HL-60/S4 treated with retinoic acid at 250 ng/mL for 4 days and 3 days (cell line): Measurements from ENCODE around the gene ADAMTSL4.

Experiments used
- in situ Hi-C: fragments of 300-500 bp; cut with MboI; formaldehyde crosslinking; loops from 2 replicates; pipeline ENCODE4 v1.7.0; 2022; ENCODE audit warnings: low sequenced_read_pairs

Gene ADAMTSL4

GRCh38 chr1:150554086-150554452 is 4.9 kb downstream of the ADAMTSL4 start:
- in situ Hi-C loops = loop anchor here (10.0 kb wide), 1 partner anchor 299 kb away; the partner anchor contains the start of gene CA14

- in situ Hi-C loops = loop anchor here (10.0 kb wide), 1 partner anchor 301 kb away; the partner anchor contains the start of gene CA14
Observed at GRCh38 chr1:150555198-150555970, 6.2 kb downstream of the ADAMTSL4 start.

- in situ Hi-C loops = loop anchor here (10.0 kb wide), 1 partner anchor 301 kb away; the partner anchor contains the start of gene CA14
Observed at GRCh38 chr1:150555971-150556865, 7.0 kb downstream of the ADAMTSL4 start.

GRCh38 chr1:150557065-150557600 is 7.9 kb downstream of the ADAMTSL4 start:
- in situ Hi-C loops = loop anchor here (10.0 kb wide), 1 partner anchor 302 kb away; the partner anchor contains the start of gene CA14

- in situ Hi-C loops = loop anchor here (10.0 kb wide), 1 partner anchor 303 kb away; the partner anchor contains the start of gene CA14
Observed at GRCh38 chr1:150557813-150558212, 8.6 kb downstream of the ADAMTSL4 start.

GRCh38 chr1:150558303-150558704 is 9.1 kb downstream of the ADAMTSL4 start:
- in situ Hi-C loops = loop anchor here (10.0 kb wide), 1 partner anchor 304 kb away; the partner anchor contains the start of gene CA14

- in situ Hi-C loops = loop anchor here (10.0 kb wide), 1 partner anchor 304 kb away; the partner anchor contains the start of gene CA14
Observed at GRCh38 chr1:150558761-150559655, 9.8 kb downstream of the ADAMTSL4 start.

GRCh38 chr1:150559656-150560010 is 10.4 kb downstream of the ADAMTSL4 start:
- in situ Hi-C loops = loop anchor here (10.0 kb wide), 2 partner anchors 65 to 305 kb away; partner anchors contain the start of genes CA14 and ENSA

- in situ Hi-C loops = loop anchor here (10.0 kb wide), 1 partner anchor 65 kb away; the partner anchor contains the start of gene ENSA
Observed at GRCh38 chr1:150560011-150560438, 10.8 kb downstream of the ADAMTSL4 start.

GRCh38 chr1:150560576-150561253 is 11.5 kb downstream of the ADAMTSL4 start:
- in situ Hi-C loops = loop anchor here (10.0 kb wide), 1 partner anchor 64 kb away; the partner anchor contains the start of gene ENSA

- in situ Hi-C loops = loop anchor here (10.0 kb wide), 1 partner anchor 63 kb away; the partner anchor contains the start of gene ENSA
Observed at GRCh38 chr1:150561254-150561973, 12.2 kb downstream of the ADAMTSL4 start.

GRCh38 chr1:150561974-150562445 is 12.8 kb downstream of the ADAMTSL4 start:
- in situ Hi-C loops = loop anchor here (10.0 kb wide), 1 partner anchor 63 kb away; the partner anchor contains the start of gene ENSA

GRCh38 chr1:150562446-150563339 is 13.5 kb downstream of the ADAMTSL4 start:
- in situ Hi-C loops = loop anchor here (10.0 kb wide), 1 partner anchor 62 kb away; the partner anchor contains the start of gene ENSA

- in situ Hi-C loops = loop anchor here (10.0 kb wide), 1 partner anchor 61 kb away; the partner anchor contains the start of gene ENSA
Observed at GRCh38 chr1:150563340-150564038, 14.3 kb downstream of the ADAMTSL4 start.

- in situ Hi-C loops = loop anchor here (10.0 kb wide), 1 partner anchor 60 kb away; the partner anchor contains the start of gene ENSA
Observed at GRCh38 chr1:150564051-150564991, 15.1 kb downstream of the ADAMTSL4 start.
